Islet of Langerhans (tissue), 1 donor: ENCODE results near the gene G6PD.
"Not testable (repeated sequence)": the region's sequence is repeated elsewhere in the genome, so short reads cannot be mapped to it uniquely, and the experiment has no call there.

Experiments used
- FAIRE-seq: peaks from one replicate; lab custom pipeline; 2011; peaks lifted over from hg19 to GRCh38; lab: Jason Lieb, UNC

Gene G6PD

DNA sequence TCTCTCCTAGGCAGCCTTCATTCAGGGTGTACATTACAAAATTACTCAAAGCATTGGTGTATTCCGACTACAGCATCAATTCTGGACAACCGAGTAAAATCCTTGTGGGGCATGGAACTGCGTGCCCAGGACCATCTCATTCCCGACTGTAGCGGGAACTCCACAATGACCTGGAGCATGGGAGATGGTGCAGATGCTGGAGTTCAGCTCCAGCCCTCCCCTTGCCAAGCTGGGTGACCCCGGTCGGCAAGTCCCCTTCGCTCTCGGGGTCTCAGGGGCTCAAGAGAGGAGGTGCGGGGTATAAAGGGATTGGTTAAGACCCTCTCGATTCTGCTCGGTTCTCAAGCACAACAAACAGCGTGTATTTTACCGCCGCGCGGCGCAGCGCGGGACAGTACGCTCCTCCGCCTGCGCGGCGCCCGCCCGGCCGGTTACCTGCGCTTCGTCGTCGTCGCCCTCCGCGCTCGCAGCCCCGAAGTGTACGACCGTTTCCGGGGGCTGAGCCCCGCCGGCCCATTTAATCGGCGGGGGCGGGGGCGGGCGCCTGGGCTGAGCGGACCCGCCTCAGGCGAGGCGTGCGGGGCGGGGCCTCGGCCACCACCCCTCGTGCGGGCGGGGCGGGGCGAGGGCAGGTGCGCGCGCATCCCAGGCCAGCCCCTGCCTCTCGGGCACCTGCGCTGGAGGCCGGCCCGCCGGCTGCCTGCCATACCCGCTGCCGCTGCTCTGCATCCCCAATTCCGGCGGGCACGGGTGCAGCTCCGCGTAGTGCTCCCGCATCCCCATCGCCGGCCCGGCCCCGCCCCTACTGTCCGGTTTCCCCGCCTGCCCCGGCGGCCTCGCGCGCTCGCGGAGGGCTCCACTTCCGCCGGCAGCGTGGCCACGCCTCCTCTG is at the start of gene G6PD:
Gene G6PD, minus strand, starts transcription at position 493 of the 891 bp plus-strand sequence. CDS start 691 bp downstream, outside the sequence.
- FAIRE-seq, result no peak

DNA sequence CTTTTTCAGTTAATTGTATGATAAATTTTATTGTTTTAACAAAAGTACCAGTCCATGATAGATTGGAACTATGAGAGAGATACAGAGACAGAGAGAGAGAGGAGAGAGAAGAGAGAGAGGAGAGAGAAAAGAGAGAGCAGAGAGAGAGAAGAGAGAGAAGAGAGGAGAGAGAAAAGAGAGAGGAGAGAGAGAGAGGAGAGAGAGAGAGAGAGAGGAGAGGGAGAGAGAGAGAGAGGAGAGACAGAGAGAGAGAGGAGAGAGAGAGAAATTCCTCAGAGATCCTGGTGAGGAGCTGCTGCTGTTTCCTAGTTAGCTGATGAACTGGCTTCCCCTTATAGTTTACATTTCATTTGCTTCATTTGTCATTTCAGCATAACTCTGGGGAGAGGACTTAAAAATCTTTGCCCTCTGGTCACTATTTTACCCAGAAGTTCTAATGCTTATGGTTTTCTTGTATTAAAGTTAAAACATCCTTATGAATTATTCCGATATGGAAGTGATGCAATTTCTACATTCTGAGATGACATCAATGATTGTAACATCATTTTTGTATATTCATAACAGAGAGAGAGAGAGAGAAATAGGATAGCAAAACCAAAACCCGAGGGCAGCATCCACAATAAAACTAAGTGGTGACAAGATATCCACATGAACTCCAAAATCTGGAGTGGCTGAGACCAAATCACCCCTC is 49.1 kb upstream of the G6PD start:
- no peak for FAIRE-seq

DNA sequence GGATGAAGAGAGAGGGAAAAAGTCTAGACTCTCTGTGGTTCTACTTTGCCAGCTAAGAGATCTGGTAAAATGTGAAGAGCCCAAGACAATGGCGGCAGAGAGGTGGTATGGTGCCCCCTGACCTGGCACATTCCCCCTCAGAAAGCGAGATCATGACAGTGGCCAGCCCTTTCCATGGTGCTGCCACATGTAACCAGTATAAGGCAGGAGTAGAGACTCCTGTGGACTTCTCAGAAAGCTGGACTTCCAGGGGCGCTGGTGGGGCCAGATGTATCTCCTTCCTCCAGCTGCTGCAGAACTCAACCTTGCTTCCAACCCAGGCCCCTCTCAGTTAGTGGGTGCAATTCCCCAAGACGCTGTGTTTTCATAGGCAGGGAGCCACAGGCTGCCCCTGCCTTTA is 47.8 kb upstream of the G6PD start:
- FAIRE-seq, result no peak

DNA sequence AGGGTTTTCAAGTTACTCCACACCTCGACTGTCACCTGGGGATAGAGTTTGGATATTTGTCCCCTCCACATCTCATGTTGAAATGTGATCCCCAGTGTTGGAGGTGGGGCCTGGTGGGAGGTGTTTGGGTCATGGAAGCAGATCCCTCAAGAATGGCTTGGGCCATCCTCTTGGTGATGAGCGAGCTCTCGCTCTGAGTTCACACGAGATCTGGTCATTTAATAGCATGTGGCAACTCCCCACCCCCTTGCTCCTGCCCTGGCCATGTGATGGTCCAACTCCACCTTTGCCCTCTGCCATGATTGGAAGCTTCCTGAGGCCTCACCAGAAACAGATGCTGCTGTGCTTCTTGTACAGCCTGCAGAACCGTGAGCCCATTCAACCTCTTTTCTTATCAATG is 46.6 kb upstream of the G6PD start:
- no peak for FAIRE-seq

DNA sequence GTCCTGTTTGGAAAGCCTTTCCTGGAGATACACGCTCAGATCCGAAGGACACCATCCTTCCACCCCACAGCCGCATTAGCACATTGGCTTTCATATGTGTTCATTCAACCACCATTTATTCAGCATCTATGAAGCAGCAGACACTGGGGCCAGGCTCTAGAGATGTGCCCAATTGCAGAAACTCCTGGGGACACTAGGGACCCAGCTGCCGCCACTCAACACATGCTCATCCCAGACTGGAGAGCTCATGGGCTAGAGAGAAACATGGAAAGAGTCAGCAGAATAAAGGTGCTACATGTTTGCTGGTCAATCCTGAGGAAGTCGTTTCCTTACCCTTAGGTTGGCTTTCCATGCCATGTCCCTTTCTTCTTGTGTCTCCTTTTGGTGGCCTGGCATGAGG is 45.9 kb upstream of the G6PD start:
- no peak for FAIRE-seq

DNA sequence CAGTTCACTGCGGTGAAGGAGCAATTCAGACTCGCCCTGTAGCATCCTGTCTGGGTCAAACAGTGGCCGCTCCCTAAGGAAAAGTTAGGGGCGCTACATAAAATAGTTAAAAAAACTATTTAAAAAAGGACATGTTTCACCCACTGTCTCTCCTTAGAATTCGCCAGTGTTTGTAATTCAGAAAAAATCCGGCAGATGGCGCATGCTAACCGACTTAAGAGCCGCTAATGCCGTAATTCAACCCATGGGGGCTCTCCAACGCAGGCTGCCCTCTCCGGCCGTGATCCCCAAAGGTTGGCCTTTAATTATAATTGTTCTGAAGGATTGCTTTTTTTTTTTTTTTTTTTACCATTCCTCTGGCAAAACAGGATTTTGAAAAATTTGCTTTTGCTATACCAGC is 43.8 kb upstream of the G6PD start:
- FAIRE-seq, result not testable (repeated sequence)

DNA sequence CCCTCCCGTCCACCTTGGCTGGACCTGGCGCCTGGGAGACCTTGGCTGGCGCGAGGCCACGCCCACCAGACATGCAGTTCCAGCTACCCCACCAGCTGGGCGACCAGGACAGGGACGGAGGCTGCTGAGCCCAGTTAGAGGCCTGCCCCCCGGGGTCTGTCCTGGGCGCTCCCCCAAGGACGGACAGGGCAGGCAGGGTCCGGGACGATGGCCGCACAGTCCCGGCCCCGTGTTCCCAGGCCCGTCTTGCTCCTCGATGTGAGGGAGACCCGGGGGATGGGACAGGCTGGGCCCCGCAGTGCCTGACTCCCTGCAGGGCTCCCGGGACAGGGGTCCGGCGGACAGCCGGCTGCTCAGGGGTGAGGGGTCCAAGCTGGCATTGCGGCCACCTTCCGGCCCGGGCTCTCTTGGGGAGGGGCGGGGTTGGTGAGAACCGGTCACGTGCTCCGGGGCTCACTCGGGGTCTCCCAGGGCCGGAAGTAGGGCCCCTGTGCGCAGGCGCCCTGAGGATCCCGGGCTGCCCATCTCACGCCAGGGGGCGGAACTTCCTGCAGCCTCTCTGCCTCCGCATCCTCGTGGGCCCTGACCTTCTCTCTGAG is 38.0 kb upstream of the G6PD start, which contains the start of gene CTAG1A:
Gene CTAG1A, plus strand, starts transcription at position 549 of the 599 bp plus-strand sequence. CDS start 74 bp downstream, outside the sequence.
- not testable (repeated sequence) for FAIRE-seq

DNA sequence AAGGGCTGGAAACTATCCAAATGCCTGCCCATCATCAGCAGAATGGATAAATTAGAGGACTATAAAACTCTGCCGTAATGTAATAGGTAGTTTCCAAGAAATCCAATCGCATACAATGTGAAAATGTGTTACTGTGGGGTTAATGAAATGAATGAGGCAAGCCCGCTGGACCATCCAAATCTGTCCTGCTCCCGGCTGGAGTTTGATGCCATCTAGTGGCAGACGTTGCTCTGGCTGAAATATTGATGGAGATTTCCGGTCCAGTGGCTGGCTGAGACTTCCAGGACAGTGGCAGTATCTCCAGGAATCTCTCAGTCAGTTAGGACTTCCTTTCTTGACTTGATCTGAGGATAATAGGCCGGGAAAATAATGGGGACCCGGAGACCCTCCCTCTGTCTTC is 36.3 kb upstream of the G6PD start:
- FAIRE-seq, result not testable (repeated sequence)

DNA sequence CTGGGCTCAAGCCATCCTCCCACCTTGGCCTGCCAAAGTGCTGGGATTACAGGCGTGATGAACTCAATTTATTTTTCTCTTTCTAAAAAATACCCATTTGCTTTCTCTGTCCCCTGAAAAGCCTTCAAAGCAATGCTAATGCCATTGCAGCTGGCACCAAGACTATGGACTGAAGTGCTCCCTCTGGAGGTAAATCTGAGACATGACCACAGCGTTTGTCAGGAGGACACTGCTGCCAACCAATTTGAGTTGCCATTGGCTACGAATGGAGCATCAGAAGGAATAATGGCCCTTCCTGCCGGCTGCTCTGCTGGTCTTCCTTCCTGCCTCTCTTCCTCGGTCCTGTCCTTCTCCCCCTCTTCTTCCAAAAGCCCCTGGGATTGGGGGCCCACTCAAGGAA is 28.4 kb upstream of the G6PD start:
- FAIRE-seq, result not testable (repeated sequence)

DNA sequence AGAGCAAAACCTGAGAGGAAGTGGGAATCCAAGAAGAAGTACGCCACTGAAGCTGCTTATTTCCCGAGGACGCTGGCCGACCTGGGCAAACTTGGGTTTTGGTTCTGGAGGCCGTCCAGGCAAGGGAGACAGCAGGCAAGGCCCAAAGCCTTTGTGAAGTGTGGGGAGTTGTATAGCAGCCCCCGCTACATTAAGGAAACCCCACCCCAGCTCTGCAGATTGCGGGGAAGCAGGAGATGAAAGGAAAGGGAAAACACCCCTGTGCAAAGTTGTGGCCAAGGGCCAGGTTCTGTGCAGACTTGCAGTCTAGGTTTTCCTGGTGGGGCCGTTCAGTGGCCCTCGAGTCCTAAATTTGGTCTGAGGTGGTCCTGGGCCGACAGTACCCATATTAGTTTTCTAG is 26.4 kb upstream of the G6PD start:
- not testable (repeated sequence) for FAIRE-seq

DNA sequence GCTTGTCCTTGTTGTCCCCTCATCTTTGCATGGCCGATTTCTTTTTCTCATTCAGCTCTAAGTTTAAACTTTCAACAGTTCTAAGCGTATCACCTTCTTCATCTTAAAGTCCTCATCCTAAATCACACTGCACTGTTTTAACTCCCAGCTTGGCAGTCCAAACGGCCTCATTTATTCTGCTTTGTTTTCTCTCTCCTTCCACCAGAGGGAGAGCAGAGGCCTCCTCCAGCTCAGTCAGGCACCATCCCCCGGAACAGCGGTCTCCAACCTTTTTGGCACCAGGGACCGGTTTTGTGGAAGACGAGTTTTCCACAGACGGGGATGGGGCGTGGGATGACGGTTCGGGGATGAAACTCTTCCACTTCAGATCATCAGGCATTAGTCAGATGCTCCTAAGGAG is 23.7 kb upstream of the G6PD start:
- FAIRE-seq, result not testable (repeated sequence)

DNA sequence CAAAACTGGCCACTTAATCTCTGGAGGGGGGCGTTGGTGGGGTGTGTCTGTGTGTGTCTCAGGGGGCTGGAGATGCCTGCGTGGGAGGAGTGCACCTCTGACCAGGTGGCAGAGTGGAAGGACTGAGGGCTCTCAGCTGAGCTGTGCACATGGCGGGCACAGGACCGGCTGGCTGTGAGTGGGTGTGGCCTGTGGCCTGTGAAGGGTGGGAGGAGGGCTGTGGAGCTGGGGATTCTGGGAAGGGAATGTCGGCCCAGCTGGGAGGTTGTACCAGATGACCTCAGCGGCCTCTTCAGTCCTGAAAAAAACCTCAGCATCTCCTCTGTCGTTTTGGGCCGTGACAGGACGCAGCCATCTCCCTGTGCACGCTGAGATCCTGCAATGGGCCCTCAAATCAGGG is 15.6 kb upstream of the G6PD start:
- FAIRE-seq, result not testable (repeated sequence)

DNA sequence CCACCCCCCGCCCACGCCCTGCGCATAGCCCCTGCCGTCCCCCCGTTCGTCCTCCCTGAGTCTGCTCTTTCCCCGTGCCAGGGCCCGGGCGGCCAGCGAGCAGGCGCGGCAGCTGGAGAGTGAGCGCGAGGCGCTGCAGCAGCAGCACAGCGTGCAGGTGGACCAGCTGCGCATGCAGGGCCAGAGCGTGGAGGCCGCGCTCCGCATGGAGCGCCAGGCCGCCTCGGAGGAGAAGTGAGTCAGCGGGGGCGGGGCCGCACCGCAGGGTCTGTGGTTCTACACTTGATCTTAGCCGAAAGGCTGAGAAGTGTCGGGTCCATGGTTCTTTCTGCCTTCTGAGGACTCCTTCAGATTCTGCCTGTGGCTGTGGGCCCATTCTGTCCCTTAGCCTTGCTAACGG is 13.7 kb upstream of the G6PD start:
- not testable (repeated sequence) for FAIRE-seq

DNA sequence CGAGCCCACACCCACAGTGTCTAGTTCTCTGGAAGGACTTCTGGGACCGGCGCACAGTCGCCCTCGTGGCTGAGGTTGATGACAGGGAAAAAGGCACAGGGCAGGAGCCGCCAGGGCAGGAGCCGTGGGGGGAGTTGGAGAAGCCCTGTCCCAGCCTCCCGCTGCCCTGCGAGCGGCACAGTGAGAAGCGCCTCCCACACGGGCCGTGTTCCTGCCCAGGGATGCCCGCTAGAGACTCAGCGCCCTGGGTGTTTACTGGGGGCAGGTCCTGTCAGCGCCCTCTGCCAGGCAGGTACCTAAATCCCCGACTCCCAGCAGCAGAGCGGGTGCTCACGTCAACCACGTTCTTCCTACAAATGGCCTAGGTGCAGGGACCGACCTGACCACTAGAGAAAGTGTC is 12.2 kb upstream of the G6PD start:
- FAIRE-seq, result not testable (repeated sequence)

DNA sequence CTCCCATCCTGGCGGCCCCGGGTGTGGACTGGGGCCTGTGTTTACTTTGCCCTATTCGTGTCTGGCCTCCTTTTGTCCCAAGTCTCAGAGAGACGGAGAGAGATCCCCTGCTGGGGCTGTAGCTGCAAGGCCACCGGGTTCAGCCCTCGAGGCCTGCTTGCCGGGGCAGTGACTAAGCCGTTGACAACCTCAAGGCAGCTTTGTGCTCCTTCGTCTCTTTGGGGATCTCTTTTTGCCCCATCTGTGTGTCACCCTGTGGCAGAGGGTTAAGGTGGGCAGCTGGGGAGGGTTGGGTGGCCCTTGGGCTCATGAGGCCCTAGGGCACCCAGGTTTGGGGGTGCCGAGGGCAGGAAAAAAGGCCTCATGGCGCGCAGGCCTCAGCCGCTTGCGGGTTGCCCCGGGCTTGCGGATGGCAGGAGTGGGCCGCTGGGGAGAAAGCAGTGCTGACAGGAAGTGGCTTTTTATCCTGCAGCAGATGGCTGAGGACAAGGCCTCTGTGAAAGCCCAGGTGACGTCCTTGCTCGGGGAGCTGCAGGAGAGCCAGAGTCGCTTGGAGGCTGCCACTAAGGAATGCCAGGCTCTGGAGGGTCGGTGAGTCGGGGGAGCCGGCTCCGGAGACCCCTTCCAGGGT is 11.5 kb upstream of the G6PD start:
- not testable (repeated sequence) for FAIRE-seq

DNA sequence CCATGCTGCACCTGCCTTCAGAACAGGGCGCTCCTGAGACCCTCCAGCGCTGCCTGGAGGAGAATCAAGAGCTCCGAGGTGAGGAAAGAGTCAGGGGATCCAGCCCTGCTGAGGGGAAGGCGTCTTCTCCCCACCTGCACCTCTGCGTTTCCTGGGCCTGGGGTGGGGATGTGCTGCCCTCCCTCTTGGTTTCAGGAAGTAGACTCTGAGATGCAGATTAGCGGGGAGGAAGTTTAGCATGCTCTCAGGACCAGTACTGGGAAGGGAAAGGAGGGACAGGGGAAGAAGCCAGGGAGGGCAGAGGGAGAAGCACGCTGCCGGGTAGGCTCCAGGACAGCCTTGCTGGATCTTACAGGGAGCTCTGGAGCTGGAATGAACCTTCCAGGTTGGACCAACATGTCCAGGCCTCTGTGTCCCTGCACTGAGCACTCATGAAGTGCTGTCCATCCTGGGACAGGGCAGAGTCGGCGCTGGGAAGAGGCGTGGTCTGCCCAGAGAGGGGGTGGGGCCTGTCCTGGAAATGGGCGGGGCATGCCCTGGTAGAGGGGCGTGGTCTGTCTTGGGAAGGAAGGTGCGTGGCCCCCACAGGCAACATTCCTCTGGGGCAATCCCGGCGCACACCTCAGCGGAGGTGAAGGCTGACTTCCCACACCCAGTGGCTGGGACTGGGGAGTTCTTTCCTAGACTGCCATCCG is 5.6 kb upstream of the G6PD start:
- FAIRE-seq, result not testable (repeated sequence)

DNA sequence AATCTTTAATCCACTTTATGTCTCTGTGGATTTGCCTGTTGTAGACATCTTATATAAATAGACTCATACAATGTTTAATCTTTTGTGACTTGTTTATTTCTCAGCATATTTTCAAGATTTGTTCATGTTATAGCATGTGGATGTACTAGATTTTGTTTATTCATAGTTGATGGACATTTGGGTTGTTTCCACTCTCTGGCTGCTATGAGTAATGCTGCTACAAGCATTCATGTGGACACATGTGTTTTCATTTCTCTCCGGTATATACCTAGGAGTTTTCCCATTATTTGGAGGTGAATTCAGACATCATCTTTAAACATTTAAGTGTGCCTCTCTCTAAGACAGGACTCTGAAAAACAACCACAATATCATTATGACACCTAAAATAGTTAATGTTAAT is 3.1 kb upstream of the G6PD start:
- FAIRE-seq, result no peak

DNA sequence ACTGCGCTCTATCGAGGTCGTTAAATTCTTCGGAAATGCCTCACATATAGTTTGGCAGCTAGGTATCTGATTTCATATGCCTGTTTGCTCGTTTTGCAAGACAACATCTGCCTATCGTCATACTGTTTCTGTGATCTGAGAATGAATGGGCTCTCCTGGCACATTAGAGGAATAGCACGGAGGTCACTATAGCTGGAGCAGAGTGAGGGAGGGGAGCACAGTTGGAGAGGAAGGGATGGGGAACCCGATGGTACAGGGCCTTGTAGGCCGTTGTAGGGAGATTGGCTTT is 1.3 kb upstream of the G6PD start:
- no peak for FAIRE-seq

DNA sequence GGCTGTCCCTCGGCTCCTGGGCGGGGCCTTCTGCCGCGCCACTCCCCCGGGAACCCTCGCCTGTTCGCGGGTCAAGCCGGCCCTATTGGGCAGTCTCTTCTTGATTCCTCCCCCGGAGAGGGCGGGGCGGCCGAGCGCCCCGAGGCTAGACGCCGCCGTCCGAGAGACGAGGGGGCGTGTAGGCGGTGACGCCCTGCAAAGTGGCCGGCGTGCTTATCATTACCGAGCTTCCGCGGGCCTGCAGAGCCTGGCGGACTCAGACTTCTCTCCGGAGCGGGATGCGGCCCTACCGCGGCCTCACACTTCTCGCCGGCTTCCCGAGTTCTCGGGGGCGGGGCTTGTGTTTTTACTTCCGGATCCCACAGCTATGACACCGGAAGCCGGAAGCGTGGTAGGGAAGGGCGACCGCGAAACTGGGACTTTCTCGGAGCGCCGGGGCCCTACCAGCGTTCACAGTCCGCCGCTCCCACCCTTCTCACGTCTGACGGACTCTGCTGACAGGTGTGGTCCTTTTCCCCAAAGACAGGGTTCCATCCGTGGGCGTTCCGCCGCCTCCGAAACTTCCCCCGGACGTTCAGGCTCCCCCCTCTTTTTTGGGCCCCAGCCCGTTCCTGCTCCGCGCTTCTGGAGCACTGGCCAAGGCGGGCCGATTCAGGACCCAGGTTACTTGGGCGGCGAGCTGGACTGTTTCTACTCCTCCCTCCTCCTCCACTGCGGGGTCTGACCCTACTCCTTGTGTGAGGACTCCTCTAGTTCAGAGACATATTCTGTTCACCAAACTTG is 790 bp upstream of the G6PD start, which contains the start of gene IKBKG:
Gene IKBKG, plus strand, starts transcription at position 376 of the 783 bp plus-strand sequence. CDS start 4,383 bp downstream, outside the sequence.
- no peak for FAIRE-seq

DNA sequence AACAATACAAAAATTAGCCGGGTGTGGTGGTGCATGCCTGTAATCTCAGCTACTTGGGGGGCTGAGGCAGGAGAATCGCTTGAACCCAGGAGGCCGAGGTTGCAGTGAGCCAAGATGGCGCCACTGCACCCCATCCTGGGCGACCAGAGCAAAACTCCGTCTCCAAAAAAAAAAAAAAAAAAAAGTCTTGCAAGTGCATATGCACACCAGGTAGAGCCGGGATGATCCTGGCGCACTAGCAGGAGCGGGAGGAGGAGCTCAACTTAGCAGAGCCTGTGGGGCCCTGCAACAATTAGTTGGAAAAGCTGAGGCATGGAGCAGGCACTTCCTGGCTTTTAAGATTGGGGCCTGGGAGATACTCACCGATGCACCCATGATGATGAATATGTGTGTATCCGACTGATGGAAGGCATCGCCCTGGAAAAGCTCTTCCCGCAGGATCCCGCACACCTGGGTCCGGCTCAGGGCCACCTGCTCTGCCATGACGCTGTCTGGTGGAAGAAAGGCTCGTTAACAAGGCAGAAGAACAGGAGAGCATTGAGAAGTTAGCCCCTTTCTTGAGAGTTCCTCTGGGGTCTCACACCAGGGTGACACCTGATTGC is 872 bp downstream of the G6PD start:
- no peak for FAIRE-seq
